ENCODE results near the gene PID1.
"Not testable (repeated sequence)": the region's sequence is repeated elsewhere in the genome, so short reads cannot be mapped to it uniquely, and the experiment has no call there.

PID1 gene

GRCh38 chr2:229083606-229084340 is 187.3 kb downstream of the PID1 start:
- no peak for DNase-seq (ENCODE audit: low read depth)
- H3K4me3 ChIP-seq (ENCODE audit: low read depth, low read length): no peak overlapping the region
- TF ChIP-seq CTCF (IDR thresholded peaks at IDR 0.05; ENCODE audit: control insufficient read depth, extremely low read depth, insufficient read depth): no peak

- TF ChIP-seq CTCF (IDR thresholded peaks at IDR 0.05; ENCODE audit: control insufficient read depth, extremely low read depth, insufficient read depth): no peak
- DNase-seq (ENCODE audit: low read depth): no peak
- H3K4me3 ChIP-seq (ENCODE audit: low read depth, low read length): no peak overlapping the region
Measured at GRCh38 chr2:229081411-229081810, 189.7 kb downstream of the PID1 start.

- H3K4me3 ChIP-seq (ENCODE audit: low read depth, low read length): no peak overlapping the region
- no peak for TF ChIP-seq CTCF (IDR thresholded peaks at IDR 0.05; ENCODE audit: control insufficient read depth, extremely low read depth, insufficient read depth)
- no peak for DNase-seq (ENCODE audit: low read depth)
Measured at GRCh38 chr2:229080172-229080571, 190.9 kb downstream of the PID1 start.

- DNase-seq (ENCODE audit: low read depth); H3K4me3 ChIP-seq (ENCODE audit: low read depth, low read length): not testable (repeated sequence)
Measured at GRCh38 chr2:229076886-229077285, 194.2 kb downstream of the PID1 start.

GRCh38 chr2:229073935-229074334 is 197.2 kb downstream of the PID1 start:
- no peak for TF ChIP-seq CTCF (IDR thresholded peaks at IDR 0.05; ENCODE audit: control insufficient read depth, extremely low read depth, insufficient read depth)
- H3K4me3 ChIP-seq (ENCODE audit: low read depth, low read length): no peak overlapping the region
- DNase-seq (ENCODE audit: low read depth): no peak

GRCh38 chr2:229071292-229071976 is 199.7 kb downstream of the PID1 start:
- TF ChIP-seq CTCF (IDR thresholded peaks at IDR 0.05; ENCODE audit: control insufficient read depth, extremely low read depth, insufficient read depth): no peak
- DNase-seq (ENCODE audit: low read depth): no peak
- no peak overlapping the region for H3K4me3 ChIP-seq (ENCODE audit: low read depth, low read length)

GRCh38 chr2:229066121-229066715 is 204.9 kb downstream of the PID1 start:
- H3K4me3 ChIP-seq (ENCODE audit: low read depth, low read length): no peak overlapping the region
- TF ChIP-seq CTCF (IDR thresholded peaks at IDR 0.05; ENCODE audit: control insufficient read depth, extremely low read depth, insufficient read depth): no peak
- no peak for DNase-seq (ENCODE audit: low read depth)

All from LNCaP clone FGC (cell line).